C4-2B (cell line): Measurements from ENCODE around the gene CTCFL.

Experiments used
- ZFX ChIP-seq: fragments of 450-650 bp; IDR thresholded peaks from 2 replicates; pipeline ENCODE4 v1.6.1; 2017
- TF ChIP-seq, protein P1 (sequence below): fragments of 450-650 bp; conservative IDR thresholded peaks from 2 replicates; pipeline ENCODE4 v1.5.1; 2017; ENCODE audit warnings: mild to moderate bottlenecking

DNA sequence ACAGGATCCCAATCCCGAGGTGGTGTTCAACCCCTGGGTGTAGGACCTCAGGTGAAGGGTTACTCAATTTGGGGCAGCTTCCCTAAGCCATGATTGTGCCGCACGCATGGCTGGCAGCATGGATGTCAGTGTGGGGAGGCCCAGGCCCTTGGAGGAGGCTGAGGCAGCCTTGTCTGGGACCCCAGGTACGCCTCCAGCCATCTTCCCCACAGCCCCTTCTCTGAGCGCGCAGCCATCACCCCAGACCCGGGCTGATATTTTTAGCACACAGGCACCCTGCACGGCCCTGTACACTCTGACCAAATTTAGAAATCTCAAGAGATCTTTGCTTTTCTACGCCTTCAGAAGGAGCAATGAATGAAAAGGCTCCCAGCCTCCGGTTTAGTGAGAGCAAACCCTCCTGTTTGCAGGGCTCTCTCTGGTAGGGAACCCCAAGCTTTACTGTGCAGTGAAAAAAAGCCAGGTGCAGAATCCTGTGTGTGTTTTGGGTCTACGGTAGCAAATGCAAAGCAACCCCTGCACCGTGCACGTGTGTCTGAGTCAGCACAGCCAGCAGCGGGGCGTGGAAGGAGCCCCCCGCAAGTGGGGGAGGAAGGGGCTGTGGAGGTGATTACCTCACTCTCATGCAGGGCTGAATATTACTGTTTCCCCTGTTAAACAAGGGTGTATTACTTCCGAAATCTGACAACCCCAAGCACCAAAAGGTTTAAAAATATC is 44.3 kb downstream of the CTCFL start:
- TF ChIP-seq, protein P1, sequence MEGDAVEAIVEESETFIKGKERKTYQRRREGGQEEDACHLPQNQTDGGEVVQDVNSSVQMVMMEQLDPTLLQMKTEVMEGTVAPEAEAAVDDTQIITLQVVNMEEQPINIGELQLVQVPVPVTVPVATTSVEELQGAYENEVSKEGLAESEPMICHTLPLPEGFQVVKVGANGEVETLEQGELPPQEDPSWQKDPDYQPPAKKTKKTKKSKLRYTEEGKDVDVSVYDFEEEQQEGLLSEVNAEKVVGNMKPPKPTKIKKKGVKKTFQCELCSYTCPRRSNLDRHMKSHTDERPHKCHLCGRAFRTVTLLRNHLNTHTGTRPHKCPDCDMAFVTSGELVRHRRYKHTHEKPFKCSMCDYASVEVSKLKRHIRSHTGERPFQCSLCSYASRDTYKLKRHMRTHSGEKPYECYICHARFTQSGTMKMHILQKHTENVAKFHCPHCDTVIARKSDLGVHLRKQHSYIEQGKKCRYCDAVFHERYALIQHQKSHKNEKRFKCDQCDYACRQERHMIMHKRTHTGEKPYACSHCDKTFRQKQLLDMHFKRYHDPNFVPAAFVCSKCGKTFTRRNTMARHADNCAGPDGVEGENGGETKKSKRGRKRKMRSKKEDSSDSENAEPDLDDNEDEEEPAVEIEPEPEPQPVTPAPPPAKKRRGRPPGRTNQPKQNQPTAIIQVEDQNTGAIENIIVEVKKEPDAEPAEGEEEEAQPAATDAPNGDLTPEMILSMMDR, result no peak
- TF ChIP-seq ZFX, result no peak
